Small intestine (tissue), 7 donors: ENCODE data around the gene CTNNA1. TPM values are rescaled to one million over a fixed set of nuclear protein-coding genes. Genes with fewer than 3 reads are reported as not detected.

Experiments used
- DNase-seq, 2 donors: peaks; one replicate each; pipeline versions ENCODE4 v3.0.0 to v3.0.0-alpha.2; 2013
- FAIRE-seq: peaks from 2 replicates; lab custom pipeline; 2012; peaks lifted over from hg19 to GRCh38; lab: Jason Lieb, UNC
- H3K27ac ChIP-seq, 3 donors: one replicate each; pipeline ENCODE4 v1.5.1; 2013; ENCODE audit warnings: low read length in 2 of 3, mild to moderate bottlenecking in 2 of 3, control low read depth in 1 of 3, inconsistent platforms in 1 of 3, low read depth in 1 of 3, moderate library complexity in 1 of 3
- H3K27me3 ChIP-seq, 3 donors: one replicate each; pipeline ENCODE4 v1.6.1; 2013; ENCODE audit warnings: low read length in 3 of 3, inconsistent platforms in 1 of 3; ENCODE audit not compliant: control insufficient read depth in 3 of 3, insufficient read depth in 3 of 3
- H3K36me3 ChIP-seq, 3 donors: one replicate each; pipeline ENCODE4 v1.6.1; 2013; ENCODE audit warnings: low read length in 3 of 3, inconsistent platforms in 1 of 3, low read depth in 1 of 3, mild to moderate bottlenecking in 1 of 3, moderate library complexity in 1 of 3; ENCODE audit not compliant: control insufficient read depth in 3 of 3, insufficient read depth in 2 of 3
- H3K4me1 ChIP-seq, 3 donors: one replicate each; pipeline ENCODE4 v1.6.1; 2013; ENCODE audit warnings: low read length in 2 of 3, inconsistent platforms in 1 of 3, low read depth in 1 of 3, mild to moderate bottlenecking in 1 of 3, moderate library complexity in 1 of 3; ENCODE audit not compliant: control insufficient read depth in 3 of 3, insufficient read depth in 2 of 3
- H3K4me3 ChIP-seq, 3 donors: one replicate each; pipeline ENCODE4 v1.5.1; 2013; ENCODE audit warnings: low read length in 3 of 3, control low read depth in 1 of 3, inconsistent platforms in 1 of 3, low read depth in 1 of 3, mild to moderate bottlenecking in 1 of 3, moderate library complexity in 1 of 3
- H3K9me3 ChIP-seq, 2 donors: one replicate each; pipeline ENCODE4 v1.6.1; 2013; ENCODE audit warnings: low read depth in 1 of 2, low read length in 1 of 2; ENCODE audit not compliant: control insufficient read depth in 2 of 2, insufficient read depth in 1 of 2
- WGBS, 3 donors: extraction: QIAGEN DNeasy Blood & Tissue Kit; methylation state at CpG; one replicate each; pipeline ENCODE4 v1.1.7; 2013; 5-methylcytosine and 5-hydroxymethylcytosine counted together
- polyA plus RNA-seq, 4 donors: library from polyadenylated mRNA; stranded (reverse) in 3 of 4; unstranded in 1 of 4; fragments of 200-250 nt in 3 of 4; fragments of 120-200 nt in 1 of 4; gene quantifications; one replicate each; pipeline versions ENCODE4 v1.2.1 to v1.2.3, GENCODE V29; 2013
- donor health status: healthy with polysubstance abuse.
- donor health status: control.
- donor health status: control.
- donor health status: Bipolar disorder and iron deficiency.
- donor health status: healthy.

Gene CTNNA1
- polyA plus RNA-seq, 4 donors: 145 to 286 (median 196) TPM

GRCh38 chr5:138946241-138946623, 193.0 kb downstream of the CTNNA1 start:
- FAIRE-seq: no peak

GRCh38 chr5:138946831-138947560, 193.8 kb downstream of the CTNNA1 start:
- FAIRE-seq (no peak), DNase-seq (no peak)
- Histone ChIP-seq H3K27me3 (no peaks in the 10 kb centered on the region), H3K4me1 (no peaks in the 10 kb centered on the region), H3K27ac (no peak overlapping the region), H3K9me3 (no peaks in the 10 kb centered on the region), H3K36me3 (peaks cover 2 to 87% (median 4%) of the 10 kb centered on the region in 3 donors), H3K4me3 (no peak overlapping the region)
- WGBS, 3 donors: 94 to 97% (median 95%) methylated on average over 20 of the region's 20 CpGs

More at GRCh38 chr5:138946241-138946623, 193.0 kb downstream of the CTNNA1 start:
- H3K27me3 ChIP-seq: no peaks in the 10 kb centered on the region
- no peak for DNase-seq
- no peaks in the 10 kb centered on the region for H3K9me3 ChIP-seq
- H3K36me3 ChIP-seq: peaks cover 2 to 80% (median 4%) of the 10 kb centered on the region in 3 donors
- no peak overlapping the region for H3K4me3 ChIP-seq
- H3K27ac ChIP-seq: no peak overlapping the region
- 91 to 94% (median 93%) methylated on average over 8 of the region's 8 CpGs for WGBS, 3 donors
- no peaks in the 10 kb centered on the region for H3K4me1 ChIP-seq

- H3K4me1 ChIP-seq: peaks cover under 1 to 5% (median under 1%) of the 10 kb centered on the region in 3 donors
- H3K9me3 ChIP-seq: no peaks in the 10 kb centered on the region
- no peaks in the 10 kb centered on the region for H3K27me3 ChIP-seq
- FAIRE-seq (no peak), DNase-seq (no peak)
- peaks cover 2 to 91% (median 4%) of the 10 kb centered on the region in 3 donors for H3K36me3 ChIP-seq
- H3K4me3 ChIP-seq: no peak overlapping the region
- H3K27ac ChIP-seq: no peak overlapping the region
- 84 to 94% (median 89%) methylated on average over 5 of the region's 5 CpGs for WGBS, 3 donors
Observed at GRCh38 chr5:138947780-138948179, 194.6 kb downstream of the CTNNA1 start.

DNA sequence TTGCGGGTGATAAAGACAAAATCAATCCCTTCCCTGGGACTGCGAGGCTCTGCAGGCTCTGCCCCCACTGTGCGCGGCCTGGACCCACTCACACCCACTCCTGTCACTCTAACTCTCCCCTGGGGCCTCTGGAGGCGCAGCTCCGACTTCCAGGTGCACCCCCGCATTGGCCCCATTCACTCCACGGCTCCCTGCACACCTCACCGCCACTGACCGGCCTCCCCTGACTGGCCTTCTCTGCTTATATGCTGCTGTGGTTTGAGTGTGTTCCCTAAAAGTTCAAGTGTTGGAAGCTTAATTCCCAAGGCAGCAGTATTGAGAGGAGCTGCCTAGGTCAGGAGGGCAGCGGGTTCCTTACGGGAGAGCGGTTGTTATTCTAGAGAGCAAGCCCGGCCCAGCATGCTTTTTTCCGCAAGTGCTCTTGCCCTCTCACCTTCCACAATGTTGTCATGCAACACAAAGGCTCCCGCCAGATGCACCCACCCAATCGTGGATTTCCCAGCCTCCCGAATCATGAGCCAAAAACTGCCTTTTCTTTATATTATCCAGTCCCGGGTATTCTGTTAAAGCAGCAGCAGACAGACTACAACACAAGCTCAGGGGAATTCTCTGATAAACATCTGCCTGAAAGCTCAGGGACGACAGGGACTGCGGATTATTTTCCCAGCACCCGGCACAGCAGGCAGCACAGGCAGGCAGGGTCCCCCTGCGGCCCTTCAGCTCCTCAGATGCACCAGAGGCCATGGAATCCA, 195.4 kb downstream of the CTNNA1 start:
- no peaks in the 10 kb centered on the region for H3K9me3 ChIP-seq
- WGBS, 3 donors: 86 to 95% (median 87%) methylated on average over 23 of the region's 23 CpGs
- peaks cover 2 to 85% (median 4%) of the 10 kb centered on the region in 3 donors for H3K36me3 ChIP-seq
- H3K4me1 ChIP-seq: peaks cover 3 to 13% (median 6%) of the 10 kb centered on the region in 3 donors
- FAIRE-seq (no peak), DNase-seq (no peak)
- H3K4me3 ChIP-seq: no peak overlapping the region
- no peaks in the 10 kb centered on the region for H3K27me3 ChIP-seq
- H3K27ac ChIP-seq: no peak overlapping the region

DNA sequence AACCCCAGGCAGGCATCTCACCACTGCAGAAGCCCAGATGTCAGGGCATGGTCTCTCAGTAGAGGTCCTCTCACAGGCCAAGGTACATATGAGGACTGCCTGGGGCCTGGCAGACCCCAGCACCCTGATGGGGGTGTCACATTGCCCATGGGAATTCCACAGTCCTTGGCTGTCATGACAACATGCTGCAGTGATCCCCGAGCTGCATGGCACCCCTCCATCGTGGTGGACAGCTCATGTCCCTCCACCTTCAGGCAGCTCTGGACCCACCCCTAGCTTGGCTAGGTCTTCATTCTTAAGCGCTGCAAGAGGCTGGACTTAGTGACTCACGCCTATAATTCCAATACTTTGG, 196.0 kb downstream of the CTNNA1 start:
- peaks cover 2 to 83% (median 4%) of the 10 kb centered on the region in 3 donors for H3K36me3 ChIP-seq
- no peaks in the 10 kb centered on the region for H3K9me3 ChIP-seq
- WGBS, 3 donors: 86 to 88% (median 87%) methylated on average over 4 of the region's 4 CpGs
- no peaks in the 10 kb centered on the region for H3K27me3 ChIP-seq
- peaks cover 3 to 16% (median 6%) of the 10 kb centered on the region in 3 donors for H3K4me1 ChIP-seq
- no peak overlapping the region for H3K4me3 ChIP-seq
- DNase-seq (no peak), FAIRE-seq (no peak)
- no peak overlapping the region for H3K27ac ChIP-seq

DNA sequence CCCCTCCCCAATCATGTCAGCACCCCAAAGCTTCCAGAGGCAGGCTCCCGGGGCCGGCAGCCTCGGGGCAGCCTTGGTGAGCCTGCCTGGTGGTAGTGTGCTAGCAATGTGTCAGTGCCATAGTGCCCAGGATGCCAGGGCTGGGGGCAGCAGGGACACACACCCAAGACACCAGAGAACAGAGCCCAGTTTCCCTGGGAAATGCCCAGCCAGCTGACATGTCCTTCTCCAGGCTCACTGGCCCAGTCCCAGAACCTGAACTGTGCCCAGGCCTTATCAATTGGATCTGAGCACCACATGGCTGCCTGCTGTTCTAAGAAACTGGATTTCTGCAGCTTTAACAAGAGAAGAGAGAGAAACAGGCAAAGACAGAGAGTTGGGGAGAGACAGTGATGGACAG, 196.8 kb downstream of the CTNNA1 start:
- FAIRE-seq (no peak), DNase-seq (no peak)
- Histone ChIP-seq H3K27me3 (no peaks in the 10 kb centered on the region), H3K36me3 (peaks cover 2 to 80% (median 4%) of the 10 kb centered on the region in 3 donors), H3K27ac (no peak overlapping the region), H3K9me3 (no peaks in the 10 kb centered on the region), H3K4me3 (no peak overlapping the region), H3K4me1 (peaks cover 3 to 18% (median 9%) of the 10 kb centered on the region in 3 donors)
- 88 to 95% (median 88%) methylated on average over 3 of the region's 3 CpGs for WGBS, 3 donors

DNA sequence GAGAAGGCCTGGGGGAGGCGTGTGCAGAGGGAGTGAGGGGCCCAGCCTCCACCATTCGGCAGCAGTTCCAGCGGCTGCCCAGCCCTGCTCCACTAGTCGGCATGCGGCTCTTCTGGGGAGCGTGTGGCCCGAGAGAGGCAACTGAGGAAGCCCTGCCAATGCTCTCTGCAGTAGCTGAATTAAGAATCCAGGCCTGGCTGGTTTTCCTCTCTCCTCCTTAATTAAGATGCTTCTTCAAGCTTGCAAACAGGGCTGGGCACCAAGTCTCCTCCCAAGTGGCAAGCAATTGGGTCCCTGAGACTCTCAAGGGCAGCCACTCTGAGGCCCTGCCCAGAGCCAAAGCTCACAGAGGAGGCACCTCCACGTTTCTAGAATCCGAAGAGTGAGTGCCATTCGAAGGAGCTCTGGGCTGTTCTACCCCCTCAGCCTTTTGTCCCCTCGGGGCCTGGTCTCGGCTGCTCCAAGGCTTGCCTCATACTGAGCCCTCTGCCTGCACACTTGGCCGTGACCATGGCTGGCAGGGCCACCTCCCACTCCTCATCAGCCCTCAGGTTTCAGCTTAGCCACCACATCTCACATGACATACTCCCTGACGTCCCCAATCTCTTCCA, 197.3 kb downstream of the CTNNA1 start:
- FAIRE-seq: no peak
- no peak overlapping the region for H3K27ac ChIP-seq
- peaks cover 3 to 24% (median 9%) of the 10 kb centered on the region in 3 donors for H3K4me1 ChIP-seq
- no peaks in the 10 kb centered on the region for H3K27me3 ChIP-seq
- H3K9me3 ChIP-seq: no peaks in the 10 kb centered on the region
- WGBS, 3 donors: 85 to 90% (median 89%) methylated on average over 14 of the region's 14 CpGs
- peaks cover 0 to 77% (median 4%) of the 10 kb centered on the region in 3 donors for H3K36me3 ChIP-seq
- H3K4me3 ChIP-seq: no peak overlapping the region
- no peak for DNase-seq
